Measurements from ENCODE around the gene ARRB2. TPM values are rescaled to one million over a fixed set of nuclear protein-coding genes. Genes with fewer than 3 reads are reported as not detected.
"Not testable (repeated sequence)": the region's sequence is repeated elsewhere in the genome, so short reads cannot be mapped to it uniquely, and the experiment has no call there.

The ARRB2 gene
- polyA plus RNA-seq, 1 experiment: 10.7 TPM

DNA sequence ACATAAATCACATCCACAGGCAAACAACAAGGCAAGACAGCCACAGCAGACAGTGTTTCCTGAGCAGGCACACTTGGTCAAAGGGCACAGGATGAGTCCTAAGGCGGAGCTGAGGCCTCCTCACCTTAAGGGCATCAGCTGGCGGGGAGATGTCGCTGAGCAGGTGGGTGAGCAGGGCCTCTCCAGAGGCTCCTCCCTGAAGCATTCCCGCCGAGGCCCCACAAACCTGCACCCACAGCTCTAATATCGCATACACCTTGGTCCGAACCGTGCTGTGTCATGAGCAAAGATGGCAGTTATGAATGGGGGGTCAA, 35.8 kb upstream of the ARRB2 start:
- TF ChIP-seq CTCF (IDR thresholded peaks at IDR 0.05; ENCODE audit: insufficient read depth, low read depth, low read length): no peak
- no peak for DNase-seq (ENCODE audit: low read depth)
- ChIA-PET POLR2A (no interaction called here), CTCF (interaction anchor here (1.4 kb wide), 1 partner anchor 108 kb away, joined by 3 read pairs; no protein-coding TSS in a partner anchor)
- H3K4me3 ChIP-seq (ENCODE audit: low read depth, low read length): no peak overlapping the region
- H3K36me3 ChIP-seq (ENCODE audit: control insufficient read depth, insufficient read depth, low read length): peaks cover 17% of the 10 kb centered on the region
- H3K27me3 ChIP-seq (ENCODE audit: control insufficient read depth, insufficient read depth, low read length): no peaks in the 10 kb centered on the region

DNA sequence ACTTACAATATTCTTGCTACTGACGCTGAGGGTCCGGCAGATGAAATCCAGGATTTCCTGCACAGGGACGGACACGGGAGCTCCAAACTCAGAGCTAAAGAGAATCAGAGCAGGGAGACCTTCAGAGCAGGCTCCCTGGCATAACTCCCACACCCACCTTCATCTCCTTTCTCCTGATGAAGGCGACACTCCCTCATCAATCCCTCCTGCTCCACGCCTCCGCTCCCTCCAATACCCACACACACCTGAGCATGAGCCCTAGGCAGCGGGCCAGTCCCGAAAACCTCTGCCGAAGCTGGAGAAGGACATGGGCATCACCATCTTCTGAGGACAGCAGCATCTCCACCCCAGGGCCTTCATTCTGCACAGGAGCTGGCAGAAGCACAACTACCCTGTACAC, 34.6 kb upstream of the ARRB2 start:
- TF ChIP-seq CTCF (IDR thresholded peaks at IDR 0.05; ENCODE audit: insufficient read depth, low read depth, low read length): no peak
- ChIA-PET CTCF (interaction anchor here (1.4 kb wide), 1 partner anchor 109 kb away, joined by 3 read pairs; no protein-coding TSS in a partner anchor), POLR2A (no interaction called here)
- Histone ChIP-seq H3K27me3 (ENCODE audit: control insufficient read depth, insufficient read depth, low read length) (no peaks in the 10 kb centered on the region), H3K4me3 (ENCODE audit: low read depth, low read length) (no peak overlapping the region), H3K36me3 (ENCODE audit: control insufficient read depth, insufficient read depth, low read length) (peaks cover 17% of the 10 kb centered on the region)
- DNase-seq (ENCODE audit: low read depth): no peak

DNA sequence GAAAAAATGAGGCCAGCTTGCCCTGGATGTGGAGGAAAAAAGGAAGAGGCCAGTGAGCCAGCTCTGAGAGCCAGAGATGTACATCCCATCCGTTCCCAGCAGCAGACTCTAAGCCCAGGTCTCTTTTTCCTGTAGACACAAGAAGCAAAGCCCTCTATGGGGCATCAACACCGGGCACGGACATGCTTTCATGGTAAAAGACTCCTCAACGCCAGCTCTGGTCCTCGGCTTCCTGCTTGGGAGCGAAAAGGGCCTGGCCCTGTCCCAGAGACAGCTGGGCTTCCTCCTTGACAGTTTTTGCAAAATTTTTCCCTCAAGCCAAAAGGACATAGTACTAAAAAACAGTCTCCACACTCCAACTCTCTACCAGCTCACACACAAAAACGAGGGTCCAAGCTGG, 33.6 kb upstream of the ARRB2 start:
- no peak overlapping the region for H3K4me3 ChIP-seq (ENCODE audit: low read depth, low read length)
- POLR2A ChIA-PET: no interaction called here
- no peak for DNase-seq (ENCODE audit: low read depth)
- H3K36me3 ChIP-seq (ENCODE audit: control insufficient read depth, insufficient read depth, low read length): peaks cover 18% of the 10 kb centered on the region
- no peak for TF ChIP-seq CTCF (IDR thresholded peaks at IDR 0.05; ENCODE audit: insufficient read depth, low read depth, low read length)
- CTCF ChIA-PET: interaction anchor here (0.6 kb wide), 1 partner anchor 106 kb away, joined by 4 read pairs; no protein-coding TSS in a partner anchor
- H3K27me3 ChIP-seq (ENCODE audit: control insufficient read depth, insufficient read depth, low read length): no peaks in the 10 kb centered on the region

GRCh38 chr17:4678448-4679026, 31.9 kb upstream of the ARRB2 start:
- peak; percentile 70 for DNase-seq (ENCODE audit: low read depth)
- TF ChIP-seq CTCF (IDR thresholded peaks at IDR 0.05; ENCODE audit: insufficient read depth, low read depth, low read length): no peak
- H3K27me3 ChIP-seq (ENCODE audit: control insufficient read depth, insufficient read depth, low read length): no peaks in the 10 kb centered on the region
- H3K36me3 ChIP-seq (ENCODE audit: control insufficient read depth, insufficient read depth, low read length): peaks cover 24% of the 10 kb centered on the region
- H3K4me3 ChIP-seq (ENCODE audit: low read depth, low read length): no peak overlapping the region
- CTCF ChIA-PET: interaction anchor here (0.6 to 1.4 kb wide), 3 partner anchors 12 to 666 kb away, joined by 3 to 4 read pairs (median 4); no protein-coding TSS in a partner anchor
- POLR2A ChIA-PET: no interaction called here

- peak; percentile 7 for DNase-seq (ENCODE audit: low read depth)
- TF ChIP-seq CTCF (IDR thresholded peaks at IDR 0.05; ENCODE audit: insufficient read depth, low read depth, low read length): no peak
- CTCF ChIA-PET: interaction anchor here (0.7 to 1.4 kb wide), 3 partner anchors 30 to 90 kb away, joined by 3 to 4 read pairs (median 3); partner anchors contain the start of gene ARRB2
- H3K36me3 ChIP-seq (ENCODE audit: control insufficient read depth, insufficient read depth, low read length): peaks cover 19% of the 10 kb centered on the region
- POLR2A ChIA-PET: interaction anchor here (0.6 kb wide), 1 partner anchor 25 kb away, joined by 3 read pairs; no protein-coding TSS in a partner anchor
- H3K27me3 ChIP-seq (ENCODE audit: control insufficient read depth, insufficient read depth, low read length): no peaks in the 10 kb centered on the region
- H3K4me3 ChIP-seq (ENCODE audit: low read depth, low read length): no peak overlapping the region
Measured at GRCh38 chr17:4679658-4680057, 30.8 kb upstream of the ARRB2 start.

DNA sequence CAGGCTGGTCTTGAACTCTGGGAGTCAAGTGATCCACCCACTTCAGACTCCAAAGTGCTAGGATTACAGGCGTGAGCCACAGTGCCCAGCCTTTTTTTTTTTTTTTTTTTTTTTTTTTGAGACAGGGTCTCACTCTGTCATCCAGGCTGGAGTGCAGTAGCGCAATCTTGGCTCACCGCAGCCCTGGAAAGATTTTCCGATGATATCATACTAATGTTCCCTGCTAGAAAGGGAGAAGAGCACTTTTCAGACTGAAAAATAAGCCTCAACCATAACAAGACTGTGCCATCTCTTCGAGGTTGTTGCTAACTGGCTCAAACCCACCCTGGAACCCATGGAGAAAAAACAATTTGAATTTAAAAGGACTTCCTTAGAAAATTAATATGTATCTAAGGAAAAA, 26.7 kb upstream of the ARRB2 start:
- POLR2A ChIA-PET; H3K4me3 ChIP-seq (ENCODE audit: low read depth, low read length); DNase-seq (ENCODE audit: low read depth); H3K27me3 ChIP-seq (ENCODE audit: control insufficient read depth, insufficient read depth, low read length); CTCF ChIA-PET: not testable (repeated sequence)
- peaks cover 10% of the 10 kb centered on the region for H3K36me3 ChIP-seq (ENCODE audit: control insufficient read depth, insufficient read depth, low read length)

DNA sequence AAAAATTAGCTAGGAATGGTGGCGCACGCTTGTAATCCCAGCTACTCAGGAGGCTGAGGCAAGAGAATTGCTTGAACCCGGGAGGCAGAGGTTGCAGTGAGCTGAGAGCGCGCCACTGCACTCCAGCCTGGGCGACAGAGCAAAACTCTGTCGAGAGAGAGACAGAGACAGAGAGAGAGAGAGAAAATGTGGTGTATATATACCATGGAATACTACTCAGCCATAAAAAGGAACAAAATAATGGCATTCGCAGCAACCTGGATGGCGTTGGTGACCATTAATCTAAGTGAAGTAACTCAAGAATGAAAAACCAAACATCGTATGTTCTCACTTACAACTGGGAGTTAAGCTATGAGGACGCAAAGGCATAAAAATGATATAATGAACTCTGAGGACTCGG, 20.6 kb upstream of the ARRB2 start:
- H3K36me3 ChIP-seq (ENCODE audit: control insufficient read depth, insufficient read depth, low read length); H3K4me3 ChIP-seq (ENCODE audit: low read depth, low read length); DNase-seq (ENCODE audit: low read depth); H3K27me3 ChIP-seq (ENCODE audit: control insufficient read depth, insufficient read depth, low read length): not testable (repeated sequence)
- ChIA-PET POLR2A (interaction anchor here (0.6 kb wide), 1 partner anchor 20 kb away, joined by 3 read pairs; the partner anchor contains the start of gene ARRB2), CTCF (interaction anchor here (1.1 kb wide), 1 partner anchor 20 kb away, joined by 4 read pairs; the partner anchor contains the start of gene ARRB2)

Measured in BJ (cell line).